ENCODE results near the gene ATXN10.
A peak's percentile ranks its signal among the peaks of the same experiment; 100 is the strongest.
"Not testable (repeated sequence)": the region's sequence is repeated elsewhere in the genome, so short reads cannot be mapped to it uniquely, and the experiment has no call there.

Gene ATXN10, protein sequence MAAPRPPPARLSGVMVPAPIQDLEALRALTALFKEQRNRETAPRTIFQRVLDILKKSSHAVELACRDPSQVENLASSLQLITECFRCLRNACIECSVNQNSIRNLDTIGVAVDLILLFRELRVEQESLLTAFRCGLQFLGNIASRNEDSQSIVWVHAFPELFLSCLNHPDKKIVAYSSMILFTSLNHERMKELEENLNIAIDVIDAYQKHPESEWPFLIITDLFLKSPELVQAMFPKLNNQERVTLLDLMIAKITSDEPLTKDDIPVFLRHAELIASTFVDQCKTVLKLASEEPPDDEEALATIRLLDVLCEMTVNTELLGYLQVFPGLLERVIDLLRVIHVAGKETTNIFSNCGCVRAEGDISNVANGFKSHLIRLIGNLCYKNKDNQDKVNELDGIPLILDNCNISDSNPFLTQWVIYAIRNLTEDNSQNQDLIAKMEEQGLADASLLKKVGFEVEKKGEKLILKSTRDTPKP

GRCh38 chr22:45671783-45672563 is at the start of gene ATXN10:
Gene ATXN10 (plus strand): TSS chr22:45671834. CDS start chr22:45672064, 230 bp downstream.
- DNase-seq (ENCODE audit: low read depth), result no peak

- no peak for DNase-seq (ENCODE audit: low read depth)
Measured at GRCh38 chr22:45621836-45622600, 49.6 kb upstream of the ATXN10 start.

DNA sequence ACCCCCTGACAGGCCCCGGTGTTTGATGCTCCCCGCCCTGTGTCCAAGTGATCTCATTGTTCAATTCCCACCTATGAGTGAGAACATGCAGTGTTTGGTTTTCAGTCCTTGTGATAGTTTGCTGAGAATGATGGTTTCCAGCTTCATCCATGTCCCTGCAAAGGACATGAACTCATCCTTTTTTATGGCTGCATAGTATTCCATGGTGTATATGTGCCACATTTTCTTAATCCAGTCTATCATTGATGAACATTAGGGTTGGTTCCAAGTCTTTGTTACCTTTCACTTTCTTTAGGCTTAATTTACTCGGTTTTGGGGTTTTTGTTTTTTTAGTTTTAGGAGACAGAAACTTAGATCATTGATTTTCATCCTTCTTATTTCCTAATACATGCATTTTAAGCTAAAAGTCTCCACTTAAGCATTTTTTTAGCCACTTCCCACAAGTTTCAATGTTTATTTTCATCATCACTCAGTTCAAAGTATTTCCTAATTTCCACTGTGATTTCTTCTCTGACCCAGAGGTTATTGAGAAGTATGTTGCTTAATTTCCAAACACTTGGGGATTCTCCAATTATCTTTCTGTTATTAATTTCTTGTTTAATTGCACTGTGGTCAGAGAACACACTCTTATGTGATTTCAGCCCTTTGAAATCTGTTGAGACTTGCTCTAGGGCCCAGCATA is 48.0 kb upstream of the ATXN10 start:
- not testable (repeated sequence) for DNase-seq (ENCODE audit: low read depth)

DNA sequence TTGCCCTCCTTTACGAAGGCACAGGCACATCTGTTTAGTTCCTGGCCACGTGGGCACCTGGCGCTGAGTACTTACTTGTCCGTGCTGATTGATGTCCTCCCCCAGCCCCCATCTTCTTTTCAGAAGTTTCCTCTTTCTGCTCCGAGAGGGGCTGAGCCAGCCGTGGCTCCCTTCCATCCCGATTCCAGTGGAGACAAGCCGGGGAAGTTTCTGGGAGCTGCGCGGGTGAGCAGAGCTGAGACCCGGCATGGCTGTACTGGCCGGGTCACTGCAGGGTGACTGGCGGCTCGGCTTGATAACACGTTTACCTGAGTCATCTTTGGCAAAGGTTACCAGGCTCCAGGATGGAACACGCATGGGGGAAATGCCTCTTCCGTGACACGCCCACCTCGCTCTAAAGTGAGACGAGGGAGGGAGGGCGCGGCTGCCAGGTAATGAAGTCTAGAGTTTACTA is 45.4 kb upstream of the ATXN10 start:
- DNase-seq (ENCODE audit: low read depth), result no peak

- DNase-seq (ENCODE audit: low read depth), result no peak
Measured at GRCh38 chr22:45627489-45628233, 44.0 kb upstream of the ATXN10 start.

DNA sequence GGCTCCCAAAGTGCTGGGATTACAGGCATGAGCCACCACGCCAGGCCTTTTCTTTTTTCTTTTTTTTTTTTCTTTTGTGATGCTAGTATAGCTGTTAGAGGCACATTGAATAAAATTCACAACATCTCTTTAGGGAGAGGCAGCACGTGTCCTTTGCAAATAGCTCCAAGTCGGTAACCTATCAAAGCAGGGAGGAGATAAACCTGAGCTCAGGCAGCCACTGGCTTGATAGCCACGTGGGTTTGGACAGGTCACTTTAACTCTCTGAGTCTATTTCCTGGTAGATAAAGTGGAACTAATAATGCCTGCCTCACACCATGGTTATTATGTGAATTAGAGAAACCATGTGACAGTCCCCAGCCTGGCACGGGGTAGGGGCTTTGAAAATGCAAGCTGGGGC is 43.1 kb upstream of the ATXN10 start:
- no peak for DNase-seq (ENCODE audit: low read depth)

DNA sequence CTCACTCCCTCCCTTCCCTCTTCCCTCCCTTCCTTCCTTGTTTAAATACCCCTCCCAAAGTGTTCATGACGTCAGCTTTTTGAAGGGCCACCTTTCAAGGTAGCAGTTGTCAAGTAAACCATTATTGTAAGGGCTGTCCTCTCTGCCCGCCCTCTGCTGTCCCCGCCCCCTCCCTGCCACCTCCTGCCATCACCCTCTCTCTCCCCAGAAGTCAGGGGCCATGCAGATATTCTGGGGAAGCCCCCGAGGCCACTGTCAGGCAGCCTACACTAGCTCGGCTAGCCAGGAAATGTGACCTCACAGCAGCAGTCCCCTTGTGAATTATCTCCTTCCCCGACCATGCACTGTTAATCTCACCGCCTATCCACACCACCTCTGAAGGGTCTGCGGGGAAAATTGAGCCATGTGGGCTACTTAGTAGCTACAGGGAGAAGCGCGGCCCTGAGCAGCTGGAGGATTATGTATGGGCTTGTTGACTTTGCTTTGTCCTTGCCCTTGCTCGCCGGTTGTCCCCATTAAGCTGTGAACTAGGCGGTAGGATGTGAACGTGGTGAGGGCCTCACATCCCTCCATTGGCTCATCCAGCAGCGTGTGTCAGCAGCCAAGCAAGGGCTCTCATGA is 42.1 kb upstream of the ATXN10 start:
- no peak for DNase-seq (ENCODE audit: low read depth)

DNA sequence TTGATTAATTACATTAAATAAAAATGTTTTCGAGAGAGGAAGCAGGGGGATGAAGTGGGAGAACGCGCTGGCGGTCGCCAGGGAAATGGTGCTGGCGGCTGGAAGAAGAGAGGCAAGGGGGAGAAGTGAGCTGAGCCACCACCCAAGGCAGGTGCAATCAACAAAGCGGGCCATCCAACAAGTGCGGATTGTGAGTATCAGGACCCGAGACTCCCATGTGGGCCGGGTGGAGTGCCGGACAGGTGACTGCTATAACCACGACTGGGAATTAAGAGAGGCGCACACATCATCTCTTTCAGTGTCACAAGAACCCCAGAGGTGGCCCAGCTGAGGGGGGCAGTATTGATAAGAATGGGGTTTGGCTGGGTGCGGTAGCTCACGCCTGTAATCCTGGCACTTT is 41.2 kb upstream of the ATXN10 start:
- no peak for DNase-seq (ENCODE audit: low read depth)

- DNase-seq (ENCODE audit: low read depth), result no peak
Measured at GRCh38 chr22:45631140-45631840, 40.3 kb upstream of the ATXN10 start.

DNA sequence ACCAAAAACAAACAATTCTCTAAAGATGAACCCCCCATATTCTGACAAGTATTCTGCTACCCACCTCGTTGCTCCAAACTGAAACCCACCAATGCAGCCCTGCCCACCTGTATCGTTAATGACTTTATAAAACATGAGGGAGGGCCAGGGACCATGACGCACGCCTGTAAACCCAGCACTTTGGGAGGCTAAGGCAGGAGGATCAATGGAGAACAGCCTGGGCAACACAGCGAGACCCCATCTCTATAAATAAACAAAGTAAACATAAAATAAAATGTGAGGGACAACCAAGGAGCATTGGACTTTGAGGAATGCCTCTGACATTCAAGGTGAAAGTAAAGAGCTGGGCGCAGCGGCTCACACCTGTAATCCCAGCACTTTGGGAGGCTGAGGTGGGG is 39.8 kb upstream of the ATXN10 start:
- no peak for DNase-seq (ENCODE audit: low read depth)

- DNase-seq (ENCODE audit: low read depth), result no peak
Measured at GRCh38 chr22:45632791-45633515, 38.7 kb upstream of the ATXN10 start.

- DNase-seq (ENCODE audit: low read depth), result no peak
Measured at GRCh38 chr22:45636683-45637082, 35.0 kb upstream of the ATXN10 start.

GRCh38 chr22:45638197-45638596 is 33.4 kb upstream of the ATXN10 start:
- DNase-seq (ENCODE audit: low read depth), result no peak

- DNase-seq (ENCODE audit: low read depth), result peak; percentile 45
Measured at GRCh38 chr22:45638834-45639746, 32.5 kb upstream of the ATXN10 start.

- DNase-seq (ENCODE audit: low read depth), result no peak
Measured at GRCh38 chr22:45639747-45640102, 31.9 kb upstream of the ATXN10 start.

DNA sequence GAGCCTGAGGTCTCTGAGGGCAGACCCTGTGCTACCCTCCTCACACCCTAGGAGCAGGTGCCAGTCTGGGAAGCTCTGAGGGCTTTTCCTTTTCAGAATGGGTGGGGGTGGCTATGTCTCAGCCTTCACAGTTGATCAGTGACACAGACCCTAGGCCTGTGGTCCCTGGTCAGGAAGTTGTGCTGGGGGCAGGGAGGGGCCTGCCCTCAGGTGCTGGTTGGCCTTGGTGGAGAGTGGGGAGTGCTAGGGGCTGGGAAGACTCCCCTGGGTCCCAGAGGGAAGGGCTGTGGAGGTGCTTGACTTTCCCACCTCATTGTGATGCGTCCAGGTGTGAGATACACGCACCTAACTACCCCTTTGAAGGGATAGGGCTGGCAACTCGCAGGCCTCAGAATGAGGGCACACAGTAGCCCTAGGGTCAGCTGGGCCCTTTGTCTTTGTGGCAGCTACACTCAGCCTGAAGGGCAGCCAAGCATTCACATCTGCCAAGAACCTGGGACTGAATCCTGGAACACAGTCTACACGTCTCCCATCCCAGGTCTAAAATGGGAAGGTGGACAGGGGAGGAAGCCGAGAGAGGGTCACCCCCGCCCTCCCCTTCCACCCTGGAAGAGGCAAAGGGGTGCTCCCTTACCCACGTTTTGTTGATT is 31.2 kb upstream of the ATXN10 start:
- no peak for DNase-seq (ENCODE audit: low read depth)

DNA sequence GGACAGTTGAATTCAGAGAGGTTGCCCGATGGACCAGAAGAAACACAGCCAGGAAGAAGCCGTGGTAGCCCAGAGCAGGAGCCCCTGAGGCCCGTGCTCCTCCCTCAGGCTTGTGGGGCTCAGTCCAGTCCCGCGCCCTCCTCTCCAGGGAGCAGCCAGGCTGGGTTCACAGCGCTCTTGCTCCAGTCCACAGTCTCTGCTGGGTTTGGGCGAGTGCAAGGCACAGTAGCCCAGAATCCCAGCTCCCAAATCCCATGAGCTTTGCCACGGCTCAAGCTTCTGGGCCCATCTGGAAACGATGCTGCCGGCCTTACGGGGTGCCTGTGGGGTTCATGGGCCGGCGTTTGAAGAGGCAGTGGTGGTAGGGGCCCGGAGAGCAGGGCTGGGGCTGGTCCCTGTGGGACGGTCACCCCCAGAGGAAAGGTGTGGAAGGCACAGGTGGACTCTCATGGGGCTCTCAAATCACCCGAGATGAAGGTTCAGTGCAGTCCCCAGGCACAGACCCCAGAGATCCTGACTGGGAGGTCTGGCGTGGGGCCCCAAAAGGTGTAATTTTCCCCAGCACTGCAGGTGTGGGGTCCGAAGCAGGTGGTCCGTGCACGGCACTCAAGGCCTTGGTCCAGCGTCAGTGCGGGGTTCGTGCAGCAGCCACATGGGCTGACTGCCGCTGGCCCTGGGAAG is 30.6 kb upstream of the ATXN10 start:
- no peak for DNase-seq (ENCODE audit: low read depth)

Measured in HS-27A (cell line).